Panc1 (cell line): ENCODE data around the gene DNAJC10. TPM values are rescaled to one million over a fixed set of nuclear protein-coding genes. Genes with fewer than 3 reads are reported as not detected.
"Not testable (repeated sequence)": the region's sequence is repeated elsewhere in the genome, so short reads cannot be mapped to it uniquely, and the experiment has no call there.

Experiments used
- ATAC-seq: fragments of 200-7000 bp; cut with Tn5 transposase; 2 replicates; pipeline ENCODE4 v1.9.1; 2020; ENCODE audit warnings: mild to moderate bottlenecking, moderate library complexity
- BruUV-seq: library from RNA; stranded (reverse); fragments of 400-500 nt; replicated peaks from 2 replicates; lab custom pipeline; 2021; lab: Mats Ljungman, UMichigan
- CTCF ChIA-PET: fragments of 300-600 bp; sonication (Branson Sonifier 250); formaldehyde crosslinking; loops from one replicate; lab custom pipeline; 2022; ENCODE audit warnings: antibody characterized with exemption; lab: Charles Lee
- POLR2A ChIA-PET: fragments of 300-600 bp; sonication (Branson Sonifier 250); formaldehyde crosslinking; loops from one replicate; lab custom pipeline; 2022; ENCODE audit warnings: antibody characterized with exemption; lab: Charles Lee
- DNase-seq: peaks from one replicate; pipeline ENCODE4 v3.0.0-alpha.2; 2010; ENCODE audit warnings: low read depth, low spot score
- H3K27ac ChIP-seq: 2 replicates; pipeline ENCODE4 v1.5.1; 2011; ENCODE audit warnings: mild to moderate bottlenecking, low read length, inconsistent platforms
- H3K27me3 ChIP-seq: fragments of 200-500 bp; sonication (Bioruptor generic); 2 replicates; pipeline ENCODE4 v1.6.0; 2014; ENCODE audit warnings: low read length, inconsistent platforms; ENCODE audit not compliant: control insufficient read depth, insufficient read depth
- H3K36me3 ChIP-seq: fragments of 200-500 bp; sonication (Bioruptor generic); 2 replicates; pipeline ENCODE4 v1.5.1; 2014; ENCODE audit warnings: inconsistent platforms, mild to moderate bottlenecking, low read length, moderate library complexity; ENCODE audit not compliant: control insufficient read depth, insufficient read depth
- H3K4me1 ChIP-seq: 2 replicates; pipeline ENCODE4 v1.5.1; 2011; ENCODE audit warnings: inconsistent platforms, mild to moderate bottlenecking, low read length, moderate library complexity; ENCODE audit not compliant: control insufficient read depth, insufficient read depth
- H3K4me3 ChIP-seq, 2 experiments: 2 replicates each; pipeline ENCODE4 v1.5.1; 2011 to 2012; ENCODE audit warnings: low read depth in 2 of 2, low read length in 2 of 2, mild to moderate bottlenecking in 2 of 2, inconsistent platforms in 1 of 2, moderate library complexity in 1 of 2
- H3K9me3 ChIP-seq: fragments of 200-500 bp; sonication (Bioruptor generic); 2 replicates; pipeline ENCODE4 v1.5.1; 2014; ENCODE audit warnings: low read depth, mild to moderate bottlenecking, inconsistent platforms, low read length, moderate library complexity; ENCODE audit not compliant: control insufficient read depth, insufficient read depth
- CTCF ChIP-seq: fragments of 450-650 bp; IDR thresholded peaks from 2 replicates; pipeline ENCODE4 v1.5.1; 2017; ENCODE audit warnings: mild to moderate bottlenecking
- POLR2AphosphoS5 ChIP-seq: IDR thresholded peaks from 2 replicates; pipeline ENCODE4 v1.6.1; 2012; ENCODE audit warnings: mild to moderate bottlenecking, low read depth, low read length, moderate library complexity
- REST ChIP-seq, 2 experiments: IDR thresholded peaks; 2 replicates each; pipeline ENCODE4 v1.6.1; 2011 to 2012; ENCODE audit warnings: low read depth in 2 of 2, control low read depth in 1 of 2, low read length in 1 of 2, mild to moderate bottlenecking in 1 of 2, moderate library complexity in 1 of 2; ENCODE audit not compliant: insufficient read depth in 1 of 2
- SIN3A ChIP-seq: IDR thresholded peaks from 2 replicates; pipeline ENCODE4 v1.6.1; 2012; ENCODE audit warnings: low read depth, mild to moderate bottlenecking, low read length, moderate library complexity, borderline replicate concordance; ENCODE audit not compliant: insufficient read depth
- TCF7L2 ChIP-seq: IDR thresholded peaks from 2 replicates; pipeline ENCODE4 v1.6.1; 2011; ENCODE audit warnings: mild to moderate bottlenecking, low read depth, low read length, inconsistent platforms
- in situ Hi-C: cut with HindIII; loops from 2 replicates; pipeline ENCODE4 v1.10.0; 2016; ENCODE audit warnings: low sequenced_read_pairs, low pct_unique_long_range_greater_than_20kb
- intact Hi-C: fragments of 100-400 bp; cut with micrococcal nuclease; formaldehyde crosslinking; loops from one replicate; pipeline ENCODE4 v1.10.0; 2022; ENCODE audit not compliant: unreplicated experiment
- total RNA-seq: library from RNA; stranded (reverse); gene quantifications from one replicate; pipeline ENCODE4 v1.2.1, GENCODE V29; 2021; ENCODE audit not compliant: unreplicated experiment

Gene DNAJC10
- total RNA-seq, 1 experiment from 2014 or later, result 122 TPM

DNA sequence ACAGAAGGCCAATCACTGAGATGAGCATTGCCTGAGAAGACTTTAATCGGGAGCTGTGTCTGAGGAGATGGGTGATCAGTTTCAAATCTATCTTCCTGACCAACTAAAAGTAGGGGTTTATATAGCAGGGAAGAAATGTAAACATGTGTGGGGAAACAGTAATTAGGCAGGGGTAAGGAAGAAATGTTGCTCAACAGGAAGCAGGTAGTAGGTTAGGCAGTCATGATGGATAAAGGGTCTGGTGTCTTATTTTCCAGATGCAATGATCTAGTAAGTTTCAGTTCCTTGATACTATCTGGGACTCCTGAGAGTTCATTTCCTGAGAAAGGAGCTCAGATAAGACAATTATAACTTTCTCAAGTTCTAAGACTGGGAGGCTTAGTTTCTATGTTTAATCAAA lies 33.8 kb upstream of the DNAJC10 start:
- BruUV-seq, result no TSS peak
- no peaks in the 10 kb centered on the region for H3K9me3 ChIP-seq
- POLR2A ChIA-PET, result no interaction called here
- in situ Hi-C loops, result no loop called here
- H3K27me3 ChIP-seq, result no peaks in the 10 kb centered on the region
- no peak overlapping the region for H3K27ac ChIP-seq
- no peaks in the 10 kb centered on the region for H3K36me3 ChIP-seq
- H3K4me3 ChIP-seq, result no peak overlapping the region
- DNase-seq (no peak), ATAC-seq (no peak)
- TF ChIP-seq SIN3A (no peak), REST (IDR thresholded peaks at IDR 0.05; ENCODE audit: insufficient read depth in 1 of 2, low read depth in 2 of 2, low read length in 1 of 2) (no peak), TCF7L2 (no peak), CTCF (no peak), POLR2AphosphoS5 (no peak)
- intact Hi-C loops, result no loop called here
- H3K4me1 ChIP-seq, result no peaks in the 10 kb centered on the region
- CTCF ChIA-PET, result no interaction called here

GRCh38 chr2:182685559-182685958 lies 30.5 kb upstream of the DNAJC10 start:
- Histone ChIP-seq H3K27ac (no peak overlapping the region), H3K4me3 (no peak overlapping the region), H3K27me3 (no peaks in the 10 kb centered on the region), H3K36me3 (no peaks in the 10 kb centered on the region), H3K4me1 (no peaks in the 10 kb centered on the region), H3K9me3 (no peaks in the 10 kb centered on the region)
- no peak for ATAC-seq
- CTCF ChIA-PET, result no interaction called here
- BruUV-seq, result no TSS peak
- no peak for DNase-seq
- intact Hi-C loops, result no loop called here
- POLR2A ChIA-PET, result no interaction called here
- in situ Hi-C loops, result no loop called here
- no peak for TF ChIP-seq TCF7L2

- H3K27me3 ChIP-seq, H3K4me3 ChIP-seq, in situ Hi-C loops: not testable (repeated sequence)
Observed at GRCh38 chr2:182686763-182687162, 29.3 kb upstream of the DNAJC10 start.

More at GRCh38 chr2:182686763-182687162, 29.3 kb upstream of the DNAJC10 start:
- intact Hi-C loops, H3K27ac ChIP-seq, ATAC-seq, POLR2A ChIA-PET, H3K9me3 ChIP-seq, H3K36me3 ChIP-seq, DNase-seq, H3K4me1 ChIP-seq, CTCF ChIA-PET, BruUV-seq: not testable (repeated sequence)
